Activated CD8-positive, alpha-beta memory T cell treated with anti-CD3 and anti-CD28 coated beads for 1 hour (primary cell): ENCODE measurements around the gene XXYLT1.

Source experiments
- DNase-seq, 2 donors: peaks; one replicate each; pipeline ENCODE4 v3.0.0-alpha.2; 2020; ENCODE audit warnings: low read depth in 1 of 2; ENCODE audit errors: extremely low read depth in 1 of 2

The XXYLT1 gene

DNA sequence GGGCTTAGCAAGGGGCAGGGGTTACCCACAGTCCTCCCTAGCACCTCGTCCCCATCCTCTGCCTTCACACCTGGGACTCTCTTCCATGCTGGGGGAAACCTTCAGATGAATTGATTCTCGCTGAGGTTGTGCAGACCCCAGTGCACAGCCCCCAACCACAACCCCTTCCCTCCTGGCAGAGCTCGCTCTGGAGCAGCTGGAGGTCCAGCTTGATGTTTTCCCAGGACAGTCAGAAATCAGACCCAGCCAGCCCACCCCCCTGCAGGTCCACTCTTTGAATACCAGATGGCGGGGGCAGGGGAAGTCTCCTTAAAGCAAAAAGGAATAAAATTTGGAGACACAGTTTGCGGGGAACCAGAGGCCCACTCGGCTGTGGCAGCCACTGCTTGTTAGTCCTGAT is 234.4 kb downstream of the XXYLT1 start:
- DNase-seq, result no peak

GRCh38 chr3:195036203-195036505 is 234.8 kb downstream of the XXYLT1 start:
- no peak for DNase-seq

- DNase-seq, result no peak
These were observed 235.4 kb downstream of the XXYLT1 start for GRCh38 chr3:195035345-195036202.

DNA sequence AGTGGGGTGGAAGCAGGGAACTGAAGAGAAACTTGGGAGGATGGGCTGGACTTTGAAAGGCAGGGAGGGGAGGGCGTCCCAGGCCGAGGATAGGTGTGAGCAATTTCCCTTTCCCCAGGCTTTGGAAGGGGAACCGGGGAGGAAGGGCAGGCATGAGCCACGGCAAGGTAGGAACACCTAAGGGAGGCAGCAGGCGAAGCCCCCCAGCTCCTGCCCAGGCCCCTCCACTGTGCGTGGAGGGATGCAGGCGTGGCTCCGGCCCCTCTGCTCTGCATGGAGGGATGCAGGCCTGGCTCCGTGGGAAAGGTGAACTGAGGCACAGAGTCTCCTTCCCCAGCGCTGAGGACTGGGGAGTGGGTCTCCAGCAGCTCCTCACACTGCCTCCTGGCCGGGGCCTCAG is 236.4 kb downstream of the XXYLT1 start:
- no peak for DNase-seq

- DNase-seq, result no peak
These were observed 236.9 kb downstream of the XXYLT1 start for GRCh38 chr3:195034101-195034500.

- no peak for DNase-seq
These were observed 237.3 kb downstream of the XXYLT1 start for GRCh38 chr3:195033531-195034091.

- DNase-seq, result no peak
These were observed 238.0 kb downstream of the XXYLT1 start for GRCh38 chr3:195032955-195033354.

GRCh38 chr3:195032106-195032759 is 238.7 kb downstream of the XXYLT1 start:
- no peak for DNase-seq

GRCh38 chr3:195031574-195032003 is 239.4 kb downstream of the XXYLT1 start:
- DNase-seq, result no peak

- DNase-seq, result no peak
These were observed 240.1 kb downstream of the XXYLT1 start for GRCh38 chr3:195030791-195031321.

- no peak for DNase-seq
These were observed 241.9 kb downstream of the XXYLT1 start for GRCh38 chr3:195028877-195029606.

- DNase-seq, result no peak
These were observed 245.1 kb downstream of the XXYLT1 start for GRCh38 chr3:195025884-195026200.

GRCh38 chr3:195025056-195025883 is 245.7 kb downstream of the XXYLT1 start:
- DNase-seq, result no peak

DNA sequence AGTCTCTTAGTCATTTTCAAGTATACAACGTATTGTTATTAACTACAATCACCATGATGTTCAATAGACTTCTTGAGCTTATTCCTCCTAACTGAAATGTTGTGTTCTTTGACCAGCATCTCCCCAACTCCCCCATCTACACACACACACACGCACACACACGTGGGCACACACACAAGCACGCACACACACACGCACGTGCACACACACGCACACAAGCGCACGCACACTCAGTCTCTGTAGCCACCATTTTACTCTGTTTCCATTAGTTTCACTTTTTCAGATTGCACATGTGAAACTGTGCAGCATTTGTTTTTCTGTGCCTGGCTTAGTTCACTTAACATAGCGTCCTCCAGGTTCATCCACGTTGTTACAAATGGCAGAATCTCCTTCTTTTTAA is 247.0 kb downstream of the XXYLT1 start:
- DNase-seq, result no peak

GRCh38 chr3:195023576-195023975 is 247.4 kb downstream of the XXYLT1 start:
- no peak for DNase-seq

GRCh38 chr3:195021692-195022091 is 249.3 kb downstream of the XXYLT1 start:
- DNase-seq, result no peak

GRCh38 chr3:195020921-195021320 is 250.0 kb downstream of the XXYLT1 start:
- no peak for DNase-seq

DNA sequence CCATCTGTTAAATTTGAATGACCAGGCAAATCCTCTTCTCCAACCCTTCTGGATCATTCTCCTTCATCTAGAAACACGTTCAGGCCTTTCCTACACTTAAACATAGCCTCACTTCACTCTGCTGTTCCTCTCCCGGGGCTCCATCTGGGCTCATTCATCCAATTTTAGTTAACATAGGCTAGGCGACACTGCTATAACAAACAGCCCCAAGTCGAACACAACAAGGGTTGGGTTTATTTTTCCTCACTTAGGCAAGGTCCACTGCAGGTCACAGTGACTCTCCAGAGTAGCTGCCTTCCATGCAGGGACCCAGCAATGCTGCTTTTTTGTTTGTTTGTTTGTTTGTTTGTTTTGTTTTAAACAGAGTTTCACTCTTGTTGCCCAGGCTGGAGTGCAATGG is 250.8 kb downstream of the XXYLT1 start:
- DNase-seq, result no peak

- no peak for DNase-seq
These were observed 251.6 kb downstream of the XXYLT1 start for GRCh38 chr3:195019335-195019734.
